ENCODE measurements around the gene SMYD3. TPM values are rescaled to one million over a fixed set of nuclear protein-coding genes. Genes with fewer than 3 reads are reported as not detected.

SMYD3 gene
- total RNA-seq, 1 experiment from 2014 or later: 25.5 TPM

- Histone ChIP-seq H2AFZ (ENCODE audit: low read length) (no peak overlapping the region), H3K23ac (ENCODE audit: insufficient read length, low read depth, low read length) (no peak overlapping the region), H3K4me2 (ENCODE audit: insufficient read depth, insufficient read length, low read length) (no peak overlapping the region), H4K20me1 (ENCODE audit: control insufficient read depth, insufficient read depth, insufficient read length) (no peaks in the 10 kb centered on the region), H3K4ac (ENCODE audit: low read depth, low read length) (no peak overlapping the region), H2BK120ac (ENCODE audit: low read depth, low read length, poor library complexity, severe bottlenecking) (no peak overlapping the region), H3K18ac (ENCODE audit: insufficient read length, low read depth, low read length) (no peak overlapping the region), H3T11ph (ENCODE audit: low read length) (no peak overlapping the region), H3K23me2 (ENCODE audit: insufficient read length, low read depth, low read length, poor library complexity, severe bottlenecking) (no peaks in the 10 kb centered on the region), H2BK20ac (ENCODE audit: low read depth, low read length, poor library complexity, severe bottlenecking) (no peak overlapping the region), H3K4me1 (ENCODE audit: insufficient read depth, low read length) (no peaks in the 10 kb centered on the region), H2AK5ac (ENCODE audit: insufficient read length, low read length) (no peak overlapping the region), H3K79me2 (ENCODE audit: insufficient read depth, low read length) (no peaks in the 10 kb centered on the region), H2BK12ac (ENCODE audit: insufficient read length, low read depth, low read length) (no peak overlapping the region), H3K9ac (ENCODE audit: extremely low read depth, insufficient read length, low read length) (no peak overlapping the region), H2BK15ac (ENCODE audit: low read depth, low read length) (no peak overlapping the region), H3K14ac (ENCODE audit: insufficient read depth, low read length) (no peak overlapping the region), H4K5ac (ENCODE audit: insufficient read length, low read depth, low read length) (no peak overlapping the region), H3K27ac (ENCODE audit: insufficient read length, low read depth, low read length) (no peak overlapping the region), H3K9me3 (ENCODE audit: control insufficient read depth, low read depth, low read length) (no peaks in the 10 kb centered on the region), H2BK5ac (ENCODE audit: insufficient read length, low read length) (no peak overlapping the region), H3K56ac (ENCODE audit: insufficient read length, low read depth, low read length) (no peak overlapping the region), H4K91ac (ENCODE audit: insufficient read length, low read depth, low read length) (no peak overlapping the region), H3K27me3 (ENCODE audit: insufficient read depth, low read length) (no peaks in the 10 kb centered on the region), H4K8ac (replicated peaks; ENCODE audit: insufficient read length, low read depth, low read length) (no peak overlapping the region), H3K79me1 (ENCODE audit: insufficient read depth, low read depth, low read length, poor library complexity, severe bottlenecking) (no peaks in the 10 kb centered on the region)
- no CpG with 5 or more reads among the region's 7 CpGs for WGBS (ENCODE audit: extremely low coverage, insufficient read length, low lambda C conversion rate)
- TF ChIP-seq CTCF (conservative IDR thresholded peaks at IDR 0.05): no peak
- Mint-ChIP-seq H3K27ac (no peak overlapping the region), H3K4me1 (no peaks in the 10 kb centered on the region), H3K4me3 (no peak overlapping the region), H3K9me3 (no peaks in the 10 kb centered on the region), H3K27me3 (ENCODE audit: low read depth) (no peaks in the 10 kb centered on the region; the same call in 1 of the 2 replicates), H3K36me3 (ENCODE audit: insufficient read depth in 1 of 3, low read depth in 3 of 3) (no peaks in the 10 kb centered on the region; a peak in 1 of 7 replicates)
- DNase-seq: no peak
Observed at GRCh38 chr1:245873883-245874671, 633.0 kb downstream of the SMYD3 start.

Measured in H9 (cell line).